GM10248 (cell line): ENCODE measurements around the gene EPB41L4B.

Experiments used
- CTCF ChIA-PET: fragments of 300-600 bp; sonication (Branson Sonifier 250); formaldehyde crosslinking; extraction: SDS; loops from one replicate; lab custom pipeline; 2021; ENCODE audit warnings: antibody characterized with exemption; lab: Yijun Ruan, JAX
- POLR2A ChIA-PET: fragments of 350-650 bp; sonication (Branson Sonifier 250); formaldehyde crosslinking; extraction: SDS; loops from one replicate; lab custom pipeline; 2020; ENCODE audit warnings: antibody characterized with exemption; lab: Yijun Ruan, JAX
- DNase-seq: peaks from one replicate; pipeline ENCODE4 v3.0.0; 2012; ENCODE audit errors: extremely low spot score
- CTCF ChIP-seq: IDR thresholded peaks from 2 replicates; pipeline ENCODE4 v1.5.1; 2012; ENCODE audit warnings: mild to moderate bottlenecking, low read depth; ENCODE audit errors: extremely low read depth, missing control alignments, control extremely low read depth

Gene EPB41L4B

GRCh38 chr9:109264877-109265587 is 55.8 kb downstream of the EPB41L4B start:
- TF ChIP-seq CTCF: no peak
- ChIA-PET CTCF (interaction anchor here (1.4 kb wide), 1 partner anchor 10 kb away, joined by 3 read pairs; no protein-coding TSS in a partner anchor), POLR2A (no interaction called here)
- DNase-seq: no peak

- no peak for TF ChIP-seq CTCF
- ChIA-PET POLR2A (no interaction called here), CTCF (interaction anchor here (1.7 kb wide), 1 partner anchor 12 kb away, joined by 4 read pairs; no protein-coding TSS in a partner anchor)
- no peak for DNase-seq
Observed at GRCh38 chr9:109263358-109263757, 57.5 kb downstream of the EPB41L4B start.

GRCh38 chr9:109258481-109259302 is 62.2 kb downstream of the EPB41L4B start:
- TF ChIP-seq CTCF: no peak
- no peak for DNase-seq
- ChIA-PET CTCF (no interaction called here), POLR2A (no interaction called here)

- ChIA-PET POLR2A (no interaction called here), CTCF (no interaction called here)
- DNase-seq: no peak
- no peak for TF ChIP-seq CTCF
Observed at GRCh38 chr9:109256336-109256735, 64.5 kb downstream of the EPB41L4B start.

GRCh38 chr9:109255394-109255793 is 65.5 kb downstream of the EPB41L4B start:
- no peak for DNase-seq
- POLR2A ChIA-PET: no interaction called here
- CTCF ChIA-PET: no interaction called here
- no peak for TF ChIP-seq CTCF

GRCh38 chr9:109254317-109254716 is 66.5 kb downstream of the EPB41L4B start:
- ChIA-PET POLR2A (no interaction called here), CTCF (no interaction called here)
- no peak for DNase-seq
- TF ChIP-seq CTCF: no peak
